ENCODE measurements around the gene PERM1.

DNA sequence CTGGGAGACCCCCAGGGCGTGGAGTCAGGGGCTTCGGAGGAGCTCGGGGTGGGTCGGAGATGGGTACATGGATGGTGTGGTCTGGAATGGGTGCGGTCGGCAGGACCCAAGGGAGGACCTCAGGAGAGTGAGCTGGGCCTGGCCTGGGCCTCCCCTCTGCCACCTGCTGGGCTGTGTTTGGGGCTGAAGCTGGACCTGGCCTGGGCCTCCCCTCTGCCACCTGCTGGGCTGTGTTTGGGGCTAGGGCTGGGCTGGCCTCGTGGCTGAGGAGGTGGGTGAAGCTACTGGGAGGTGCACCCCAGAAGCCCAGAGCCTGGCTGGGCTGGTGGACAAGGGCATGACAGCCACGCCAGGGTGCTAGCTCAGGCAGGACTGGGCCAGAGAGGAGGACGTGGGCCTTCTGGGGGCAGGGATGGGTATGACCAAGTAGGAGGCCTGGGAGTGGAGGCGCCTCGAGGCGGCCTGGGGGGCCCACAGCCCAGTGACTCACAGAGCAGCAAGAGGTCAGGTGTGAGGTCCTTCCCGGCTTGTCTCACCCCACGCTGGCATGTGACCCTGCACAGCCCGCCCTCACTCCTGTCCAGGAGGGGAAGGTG lies 43.7 kb downstream of the PERM1 start:
- TF ChIP-seq YY1 (IDR thresholded peaks at IDR 0.05; ENCODE audit: insufficient read depth, insufficient read length): no peak
- no peak for TF ChIP-seq ZNF274 (IDR thresholded peaks at IDR 0.05; ENCODE audit: low read depth, low read length)
